HCT116 (cell line): ENCODE results near the gene OR52L1.

ENCODE experiments used
- ATF3 ChIP-seq: IDR thresholded peaks from 2 replicates; pipeline ENCODE4 v1.6.1; 2012
- CEBPB ChIP-seq: IDR thresholded peaks from 2 replicates; pipeline ENCODE4 v1.6.1; 2012; ENCODE audit warnings: low read depth
- CTCF ChIP-seq, 3 experiments: fragments of 200-600 bp in 1 of 3; sonication (generic) in 1 of 3; IDR thresholded peaks in 2 of 3; conservative IDR thresholded peaks in 1 of 3; 2 replicates each; pipeline ENCODE4 v1.5.1; 2012 to 2017; ENCODE audit warnings: low read depth in 2 of 3, low read length in 2 of 3, antibody characterized with exemption in 1 of 3, borderline replicate concordance in 1 of 3, control low read depth in 1 of 3, mild to moderate bottlenecking in 1 of 3, mixed read lengths in 1 of 3, mixed run types in 1 of 3, moderate library complexity in 1 of 3; ENCODE audit not compliant: insufficient read depth in 1 of 3
- EZH2 ChIP-seq: fragments of 200-600 bp; sonication (generic); IDR thresholded peaks from 2 replicates; pipeline ENCODE4 v1.6.1; 2017; ENCODE audit warnings: antibody characterized with exemption, mixed run types
- MAX ChIP-seq: IDR thresholded peaks from 2 replicates; pipeline ENCODE4 v1.6.1; 2012
- POLR2A ChIP-seq: IDR thresholded peaks from 2 replicates; pipeline ENCODE4 v1.7.0; 2011; ENCODE audit warnings: borderline replicate concordance; ENCODE audit not compliant: insufficient read depth, insufficient read length; ENCODE audit errors: extremely low read depth
- POLR2AphosphoS5 ChIP-seq: IDR thresholded peaks from 2 replicates; pipeline ENCODE4 v1.6.1; 2011; ENCODE audit warnings: mild to moderate bottlenecking, low read depth, low read length, moderate library complexity

GRCh38 chr11:6012035-6012668 is 25.4 kb upstream of the OR52L1 start:
- no peak for TF ChIP-seq POLR2AphosphoS5
- TF ChIP-seq EZH2 = no peak
- no peak for TF ChIP-seq CEBPB
- TF ChIP-seq ATF3 = no peak
- no peak for TF ChIP-seq MAX
- TF ChIP-seq CTCF (IDR thresholded peaks at IDR 0.05 in 2 of 3, conservative IDR thresholded peaks at IDR 0.05 in 1 of 3; ENCODE audit: borderline replicate concordance in 1 of 3, insufficient read depth in 1 of 3, low read depth in 2 of 3, low read length in 2 of 3) = no peak
- no peak for TF ChIP-seq POLR2A
